HG03097 (cell line): ENCODE measurements around the gene MYBPC1.
"Not testable (repeated sequence)": the region's sequence is repeated elsewhere in the genome, so short reads cannot be mapped to it uniquely, and the experiment has no call there.

Experiments used
- ATAC-seq: cut with Tn5 transposase; IDR thresholded peaks from one replicate; pipeline ENCODE4 v1.9.1; 2021; ENCODE audit not compliant: unreplicated experiment, low FRiP score

Gene MYBPC1

DNA sequence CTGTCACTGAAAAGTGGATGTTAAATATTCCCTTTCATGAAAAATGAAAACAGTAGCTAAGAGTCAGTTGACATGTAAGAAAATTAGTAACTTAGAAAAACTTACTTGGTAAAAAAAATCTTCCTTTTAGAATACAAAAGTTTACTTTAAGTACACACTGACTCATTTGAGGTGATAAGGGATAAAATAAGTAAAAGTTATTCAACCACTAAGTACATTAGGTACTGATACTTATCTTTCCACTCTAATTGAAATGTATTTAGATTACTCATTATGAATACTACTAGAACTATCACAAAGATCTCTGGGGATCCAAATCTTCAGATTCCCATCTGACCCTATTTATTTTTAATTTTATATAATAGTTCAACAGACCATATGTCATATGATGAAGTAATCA, 132.3 kb downstream of the MYBPC1 start:
- no peak for ATAC-seq

DNA sequence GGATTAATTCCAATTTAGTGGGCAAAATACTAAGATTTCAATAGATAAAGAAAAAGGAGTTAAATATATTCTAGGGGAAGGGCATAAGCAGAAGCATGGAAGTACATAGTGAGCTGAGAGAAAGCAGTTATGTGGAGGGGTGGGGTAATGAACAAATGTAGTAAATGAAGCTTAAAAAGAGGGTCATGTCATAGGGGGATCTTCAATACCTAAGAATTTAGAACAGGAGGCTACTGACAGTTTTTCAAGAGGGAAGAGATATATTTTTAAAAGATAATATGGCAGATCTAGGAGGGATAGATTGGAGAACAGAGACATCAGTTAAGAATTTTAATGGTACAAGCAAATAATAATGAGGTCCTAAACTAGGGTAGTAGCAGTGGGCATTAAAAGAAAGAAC, 135.1 kb downstream of the MYBPC1 start:
- ATAC-seq = no peak

DNA sequence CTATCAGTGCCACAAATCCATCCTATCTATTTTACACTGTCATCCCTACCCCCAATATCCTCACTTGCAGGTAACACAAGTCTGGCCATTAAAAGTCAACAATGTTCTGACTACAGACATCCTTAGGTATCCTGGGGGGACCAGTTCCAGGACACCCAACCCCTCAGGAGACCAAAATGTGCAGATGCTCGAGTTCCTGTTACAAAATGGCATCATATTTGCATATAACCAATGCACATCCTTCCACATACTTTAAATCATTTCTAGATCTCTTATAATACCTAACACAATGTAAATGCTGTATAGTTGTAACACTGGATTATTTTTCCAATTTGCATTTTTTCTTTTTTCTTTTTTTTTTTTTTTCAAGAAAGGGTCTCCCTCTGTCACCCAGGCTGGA, 137.5 kb downstream of the MYBPC1 start:
- ATAC-seq = no peak

DNA sequence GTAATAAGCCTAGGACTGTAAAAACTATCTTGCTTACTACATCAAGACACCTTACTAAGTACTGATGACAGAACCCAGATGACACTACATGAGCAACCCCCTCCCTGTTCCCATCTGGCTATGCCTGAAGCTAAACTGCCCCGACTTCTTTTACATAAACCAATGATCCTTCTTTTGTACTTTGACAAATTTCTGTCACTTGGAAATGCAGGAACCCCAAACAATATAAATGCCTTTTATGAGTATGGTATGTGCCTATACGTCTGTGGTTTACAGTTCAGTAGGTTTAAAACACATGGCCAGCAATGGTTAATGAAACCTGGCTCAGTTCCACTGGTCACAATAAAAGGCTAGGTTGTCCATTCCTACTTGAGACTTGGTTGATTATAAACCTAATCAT, 138.4 kb downstream of the MYBPC1 start:
- ATAC-seq = no peak

DNA sequence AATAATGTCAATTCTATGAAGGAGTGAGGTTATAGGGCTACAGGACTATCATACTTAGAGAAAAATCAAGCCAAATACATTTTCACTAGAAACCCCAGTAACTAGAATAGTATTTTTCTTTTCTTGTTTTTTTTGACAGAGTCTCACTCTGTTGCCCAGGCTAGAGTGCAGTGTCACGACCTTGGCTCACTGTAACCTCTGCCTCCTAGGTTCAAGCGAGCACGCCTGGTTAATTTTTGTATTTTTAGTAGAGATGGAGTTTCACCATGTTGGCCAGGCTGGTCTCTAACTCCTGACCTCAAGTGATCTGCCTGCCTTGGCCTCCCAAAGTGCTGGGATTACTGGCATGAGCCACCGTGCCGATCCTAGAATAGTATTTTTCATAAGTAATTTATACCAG, 139.7 kb downstream of the MYBPC1 start:
- not testable (repeated sequence) for ATAC-seq
